Mesothelial cell of epicardium (in vitro differentiated cells): ENCODE measurements around the gene ALG12. TPM values are rescaled to one million over a fixed set of nuclear protein-coding genes. Genes with fewer than 3 reads are reported as not detected.

Experiments used
- DNase-seq, 2 experiments: peaks; one replicate each; pipeline ENCODE4 v3.0.0; 2021; ENCODE audit warnings: low spot score in 2 of 2; ENCODE audit not compliant: unreplicated experiment in 2 of 2
- H3K27ac Mint-ChIP-seq: 2 replicates; pipeline ENCODE4 v1.8.0; 2021; ENCODE audit warnings: mixed read lengths
- H3K27me3 Mint-ChIP-seq: 2 replicates; pipeline ENCODE4 v1.8.0; 2021; ENCODE audit warnings: low read depth, mixed read lengths
- H3K36me3 Mint-ChIP-seq: 2 replicates; pipeline ENCODE4 v1.8.0; 2021; ENCODE audit warnings: mixed read lengths
- H3K4me1 Mint-ChIP-seq: 2 replicates; pipeline ENCODE4 v1.8.0; 2021; ENCODE audit warnings: mixed read lengths
- H3K4me3 Mint-ChIP-seq: 2 replicates; pipeline ENCODE4 v1.8.0; 2021; ENCODE audit warnings: mild to moderate bottlenecking, moderate library complexity, mixed read lengths
- H3K9me3 Mint-ChIP-seq: 2 replicates; pipeline ENCODE4 v1.8.0; 2021; ENCODE audit warnings: mixed read lengths
- CTCF ChIP-seq: fragments of 200-600 bp; sonication (generic); IDR thresholded peaks from one replicate; pipeline ENCODE4 v1.5.0; 2021; ENCODE audit warnings: antibody characterized with exemption; ENCODE audit not compliant: unreplicated experiment
- total RNA-seq: library from RNA; stranded (reverse); gene quantifications from 3 replicates; pipeline ENCODE4 v1.2.1, GENCODE V29; 2021

Gene ALG12
- total RNA-seq, 1 donor from 2014 or later: 26.4 TPM

- no peak overlapping the region for H3K27ac Mint-ChIP-seq
- no peaks in the 10 kb centered on the region for H3K27me3 Mint-ChIP-seq
- peaks cover 40% of the 10 kb centered on the region for H3K9me3 Mint-ChIP-seq
- H3K4me3 Mint-ChIP-seq: no peak overlapping the region
- no peaks in the 10 kb centered on the region for H3K4me1 Mint-ChIP-seq
- TF ChIP-seq CTCF: no peak
- no peak for DNase-seq
- peaks cover 93% of the 10 kb centered on the region for H3K36me3 Mint-ChIP-seq
These were observed 32.4 kb downstream of the ALG12 start for GRCh38 chr22:49885881-49886280.

DNA sequence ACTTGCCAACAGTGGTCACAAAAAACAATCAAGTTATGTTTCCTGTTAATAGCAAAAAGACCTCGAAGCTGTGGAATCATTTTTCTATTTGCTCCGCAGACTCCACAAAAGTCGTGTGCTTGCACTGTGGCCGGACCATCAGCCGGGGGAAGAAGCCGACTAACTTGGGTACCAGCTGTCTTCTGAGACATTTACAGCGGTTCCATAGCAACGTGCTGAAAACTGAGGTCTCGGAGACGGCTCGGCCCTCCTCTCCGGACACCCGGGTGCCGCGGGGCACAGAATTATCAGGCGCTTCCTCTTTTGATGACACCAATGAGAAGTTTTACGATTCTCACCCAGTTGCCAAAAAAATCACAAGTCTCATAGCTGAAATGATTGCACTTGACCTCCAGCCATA lies 33.0 kb downstream of the ALG12 start:
- Mint-ChIP-seq H3K36me3 (peaks cover 92% of the 10 kb centered on the region), H3K27ac (no peak overlapping the region), H3K4me3 (no peak overlapping the region), H3K9me3 (peaks cover 44% of the 10 kb centered on the region), H3K27me3 (no peaks in the 10 kb centered on the region), H3K4me1 (no peaks in the 10 kb centered on the region)
- TF ChIP-seq CTCF: no peak
- DNase-seq: no peak

DNA sequence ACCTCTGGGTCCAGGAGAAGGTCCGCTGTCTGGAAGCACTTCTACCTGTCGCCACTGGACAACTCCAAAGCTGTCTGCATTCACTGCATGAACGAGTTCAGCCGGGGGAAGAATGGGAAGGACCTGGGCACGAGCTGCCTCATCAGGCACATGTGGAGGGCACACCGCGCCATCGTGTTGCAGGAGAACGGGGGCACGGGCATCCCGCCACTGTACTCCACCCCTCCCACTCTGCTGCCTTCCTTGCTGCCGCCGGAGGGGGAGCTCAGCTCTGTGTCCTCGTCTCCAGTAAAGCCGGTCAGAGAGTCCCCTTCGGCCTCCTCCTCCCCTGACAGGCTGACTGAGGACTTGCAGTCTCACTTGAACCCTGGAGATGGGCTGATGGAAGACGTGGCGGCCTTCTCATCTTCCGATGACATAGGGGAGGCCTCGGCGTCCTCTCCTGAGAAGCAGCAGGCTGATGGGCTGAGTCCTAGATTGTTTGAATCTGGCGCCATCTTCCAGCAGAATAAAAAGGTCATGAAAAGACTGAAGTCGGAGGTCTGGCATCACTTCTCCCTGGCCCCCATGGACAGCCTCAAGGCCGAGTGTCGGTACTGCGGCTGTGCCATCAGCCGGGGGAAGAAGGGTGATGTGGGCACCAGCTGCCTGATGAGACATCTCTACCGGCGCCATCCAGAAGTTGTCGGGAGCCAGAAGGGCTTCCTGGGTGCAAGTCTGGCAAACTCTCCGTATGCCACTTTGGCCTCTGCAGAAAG lies 33.6 kb downstream of the ALG12 start:
- Mint-ChIP-seq H3K27ac (no peak overlapping the region), H3K27me3 (no peaks in the 10 kb centered on the region), H3K9me3 (peaks cover 46% of the 10 kb centered on the region), H3K4me1 (no peaks in the 10 kb centered on the region), H3K36me3 (peaks cover 92% of the 10 kb centered on the region), H3K4me3 (no peak overlapping the region)
- no peak for TF ChIP-seq CTCF
- DNase-seq: no peak

- H3K27me3 Mint-ChIP-seq: no peaks in the 10 kb centered on the region
- no peak overlapping the region for H3K27ac Mint-ChIP-seq
- H3K4me1 Mint-ChIP-seq: no peaks in the 10 kb centered on the region
- no peak for DNase-seq
- no peak overlapping the region for H3K4me3 Mint-ChIP-seq
- peaks cover 40% of the 10 kb centered on the region for H3K9me3 Mint-ChIP-seq
- no peak for TF ChIP-seq CTCF
- peaks cover 89% of the 10 kb centered on the region for H3K36me3 Mint-ChIP-seq
These were observed 34.2 kb downstream of the ALG12 start for GRCh38 chr22:49884075-49884474.

GRCh38 chr22:49883294-49883640 lies 35.0 kb downstream of the ALG12 start:
- no peak overlapping the region for H3K27ac Mint-ChIP-seq
- peaks cover 85% of the 10 kb centered on the region for H3K36me3 Mint-ChIP-seq
- H3K4me1 Mint-ChIP-seq: no peaks in the 10 kb centered on the region
- no peak overlapping the region for H3K4me3 Mint-ChIP-seq
- no peak for TF ChIP-seq CTCF
- peaks cover 39% of the 10 kb centered on the region for H3K9me3 Mint-ChIP-seq
- H3K27me3 Mint-ChIP-seq: no peaks in the 10 kb centered on the region
- no peak for DNase-seq
